Skeletal muscle satellite cell (primary cell): ENCODE results near the gene CTDSPL. TPM values are rescaled to one million over a fixed set of nuclear protein-coding genes. Genes with fewer than 3 reads are reported as not detected.

Experiments used
- small RNA-seq: library from RNA; depleted of rRNA; stranded (forward); fragments of <200 nt; gene quantifications from one replicate; pipeline ENCODE3, GENCODE V24; 2012

The CTDSPL gene

Small RNAs within 50 kb of the gene (small RNA-seq; reads per million reads assigned to genes)
- gene MIR26A1 = 17.1 reads per million, percentile 93 among the genes with 10 or more reads in this experiment
- not detected for gene RF00019
